GM18861 (cell line): Measurements from ENCODE around the gene TMEM151A.

Experiments used
- ATAC-seq: cut with Tn5 transposase; IDR thresholded peaks from one replicate; pipeline ENCODE4 v1.9.1; 2021; ENCODE audit not compliant: unreplicated experiment

TMEM151A gene

GRCh38 chr11:66334605-66335442 lies 43.1 kb downstream of the TMEM151A start:
- ATAC-seq = no peak

- no peak for ATAC-seq
Measured at GRCh38 chr11:66335531-66336233, 44.0 kb downstream of the TMEM151A start.

GRCh38 chr11:66336234-66337102 lies 44.8 kb downstream of the TMEM151A start, which contains the start of gene RIN1:
Gene RIN1 (minus strand): TSS chr11:66336434. CDS start chr11:66336402, 32 bp downstream.
- peak; percentile 61 for ATAC-seq

GRCh38 chr11:66337103-66337899 lies 45.6 kb downstream of the TMEM151A start:
- ATAC-seq = no peak

- ATAC-seq = no peak
Measured at GRCh38 chr11:66338276-66339161, 46.8 kb downstream of the TMEM151A start.

- ATAC-seq = no peak
Measured at GRCh38 chr11:66339162-66339675, 47.5 kb downstream of the TMEM151A start.

- ATAC-seq = no peak
Measured at GRCh38 chr11:66339686-66340483, 48.2 kb downstream of the TMEM151A start.

- ATAC-seq = no peak
Measured at GRCh38 chr11:66340596-66341501, 49.2 kb downstream of the TMEM151A start.

- no peak for ATAC-seq
Measured at GRCh38 chr11:66341502-66342126, 49.9 kb downstream of the TMEM151A start.

- no peak for ATAC-seq
Measured at GRCh38 chr11:66343176-66343575, 51.5 kb downstream of the TMEM151A start.

- ATAC-seq = peak; percentile 47
Measured at GRCh38 chr11:66344550-66345315, 53.0 kb downstream of the TMEM151A start, which contains the start of gene BRMS1. Gene BRMS1 (minus strand): TSS chr11:66345104. CDS start chr11:66342234, 2,870 bp downstream.

GRCh38 chr11:66345316-66345649 lies 53.6 kb downstream of the TMEM151A start:
- peak; percentile 7 for ATAC-seq
